Pancreas (tissue), 10 donors: Measurements from ENCODE around the gene UBE2L3. TPM values are rescaled to one million over a fixed set of nuclear protein-coding genes. Genes with fewer than 3 reads are reported as not detected.
A peak's percentile ranks its signal among the peaks of the same experiment; 100 is the strongest.
"Not testable (repeated sequence)": the region's sequence is repeated elsewhere in the genome, so short reads cannot be mapped to it uniquely, and the experiment has no call there.

Experiments used
- ATAC-seq, 4 donors: fragments of 200-7000 bp; cut with Tn5 transposase; one replicate each; pipeline versions ENCODE4 v1.8.0 to v1.9.1; 2020; ENCODE audit warnings: mild to moderate bottlenecking in 4 of 4, moderate library complexity in 4 of 4
- DNase-seq, 6 donors: peaks; one replicate each; pipeline ENCODE4 v3.0.0-alpha.2; 2020
- FAIRE-seq: peaks from 2 replicates; lab custom pipeline; 2012; peaks lifted over from hg19 to GRCh38; lab: Jason Lieb, UNC
- H3K27ac ChIP-seq, 4 donors: fragments of 200-600 bp; sonication (generic); 1 replicate in 3 of 4; 2 replicates in 1 of 4; pipeline versions ENCODE4 v1.5.0 to v1.8.0; 2020
- H3K27me3 ChIP-seq, 4 donors: fragments of 200-600 bp; one replicate each; pipeline ENCODE4 v1.8.0; 2021
- H3K36me3 ChIP-seq, 3 donors: fragments of 200-600 bp; sonication (generic) in 1 of 3; one replicate each; pipeline versions ENCODE4 v1.5.0 to v1.8.0; 2020 to 2021
- H3K4me1 ChIP-seq, 3 donors: fragments of 200-600 bp; one replicate each; pipeline ENCODE4 v1.8.0; 2021
- H3K4me3 ChIP-seq, 4 donors: fragments of 200-600 bp; sonication (generic) in 2 of 4; one replicate each; pipeline versions ENCODE4 v1.5.0 to v1.8.0; 2020 to 2021
- H3K9me3 ChIP-seq, 4 donors: fragments of 200-600 bp; one replicate each; pipeline ENCODE4 v1.8.0; 2021
- CTCF ChIP-seq, 4 donors: fragments of 200-600 bp; sonication (generic) in 3 of 4; IDR thresholded peaks; one replicate each; pipeline versions ENCODE4 v1.5.0 to v1.8.0; 2021; ENCODE audit warnings: antibody characterized with exemption in 4 of 4
- WGBS, 2 donors: extraction: QIAGEN DNeasy Blood & Tissue Kit; methylation state at CpG; one replicate each; pipeline ENCODE4 v1.1.7; 2013; 5-methylcytosine and 5-hydroxymethylcytosine counted together
- intact Hi-C, 3 donors: fragments of 100-400 bp; cut with DNase I; formaldehyde crosslinking; loops; one replicate each; pipeline versions ENCODE4 v1.11.1 to v1.14.2; 2022
- polyA plus RNA-seq, 2 donors: library from polyadenylated mRNA; stranded (reverse); fragments of 200-250 nt; gene quantifications; one replicate each; pipeline ENCODE4 v1.2.3, GENCODE V29; 2013
- total RNA-seq, 6 donors: library from RNA; stranded (reverse); fragmentation: NEBNext Ultra II Directional in 4 of 6; extraction: Animal tissue kit (Norgen Biotek cat#: 25700) in 4 of 6; gene quantifications; one replicate each; pipeline versions ENCODE4 v1.2.1 to v1.2.4, GENCODE V29; 2021 to 2023
- donor health status: healthy with polysubstance abuse.
- donor health status: DM: no; HTN: no; CAD: no; lungs with moderate emphysema.
- donor health status: DM: no; HTN: no; CAD: no.
- donor health status: control.
- donor health status: control.
- donor health status: Bipolar disorder and iron deficiency.
- donor health status: DM: yes; HTN: yes; CAD: no.
- donor health status: DM: no; HTN: no; CAD: no.
- donor health status: DM: no; HTN: no; CAD: no.
- donor health status: DM: yes; HTN: yes; CAD: no.

The UBE2L3 gene
- total and polyA plus RNA-seq, 8 donors, result 10.9 to 24.5 (median 16.2) TPM

- DNase-seq (no peak), FAIRE-seq (no peak), ATAC-seq (no peak)
- H3K4me3 ChIP-seq, result no peak overlapping the region
- H3K4me1 ChIP-seq, result no peaks in the 10 kb centered on the region
- H3K9me3 ChIP-seq, result no peaks in the 10 kb centered on the region
- no peaks in the 10 kb centered on the region for H3K27me3 ChIP-seq
- WGBS, 2 donors, result 96 to 99% methylated on average over 7 of the region's 7 CpGs
- intact Hi-C loops, result no loop called here
- no peak for TF ChIP-seq CTCF (IDR thresholded peaks at IDR 0.05)
- no peak overlapping the region for H3K27ac ChIP-seq
- H3K36me3 ChIP-seq, result no peaks in the 10 kb centered on the region
Measured at GRCh38 chr22:21605887-21606564, 38.5 kb downstream of the UBE2L3 start.

GRCh38 chr22:21606775-21607174 is 39.3 kb downstream of the UBE2L3 start:
- ATAC-seq (peak in 1 of 4 donors; percentile 8), DNase-seq (no peak)

GRCh38 chr22:21609556-21610157 is 42.1 kb downstream of the UBE2L3 start:
- not testable (repeated sequence) for H3K27me3 ChIP-seq, DNase-seq, H3K4me3 ChIP-seq, H3K27ac ChIP-seq, FAIRE-seq, H3K4me1 ChIP-seq, ATAC-seq, H3K9me3 ChIP-seq
- peaks cover 0 to 11% (median 5%) of the 10 kb centered on the region in 3 donors for H3K36me3 ChIP-seq
- intact Hi-C loops, result loop anchor here in 1 of 3 donors (5.0 kb wide), 1 partner anchor 32 kb away; no protein-coding TSS in a partner anchor
- WGBS, 2 donors, result 97% methylated on average over 11 of the region's 11 CpGs

More at GRCh38 chr22:21606775-21607174, 39.3 kb downstream of the UBE2L3 start:
- Histone ChIP-seq H3K4me1 (no peaks in the 10 kb centered on the region), H3K27ac (no peak overlapping the region), H3K4me3 (no peak overlapping the region), H3K9me3 (no peaks in the 10 kb centered on the region), H3K27me3 (no peaks in the 10 kb centered on the region), H3K36me3 (peaks cover 0 to 5% (median 5%) of the 10 kb centered on the region in 3 donors)
- intact Hi-C loops, result no loop called here
- 92% methylated on average over 8 of the region's 8 CpGs for WGBS, 2 donors
- FAIRE-seq, result no peak
- TF ChIP-seq CTCF (IDR thresholded peaks at IDR 0.05), result no peak

- intact Hi-C loops, result loop anchor here in 1 of 3 donors (5.0 kb wide), 1 partner anchor 34 kb away; no protein-coding TSS in a partner anchor
- Histone ChIP-seq H3K4me3 (no peak overlapping the region), H3K27me3 (no peaks in the 10 kb centered on the region), H3K27ac (no peak overlapping the region), H3K36me3 (peaks cover 0 to 11% (median 5%) of the 10 kb centered on the region in 3 donors), H3K9me3 (no peaks in the 10 kb centered on the region), H3K4me1 (peaks cover 0 to 10% (median 5%) of the 10 kb centered on the region in 3 donors)
- no peak for TF ChIP-seq CTCF (IDR thresholded peaks at IDR 0.05)
- DNase-seq (peak in 1 of 6 donors; percentile 10), ATAC-seq (no peak), FAIRE-seq (no peak)
- WGBS, 2 donors, result 90% methylated on average over 4 of the region's 4 CpGs
Measured at GRCh38 chr22:21611210-21611977, 43.9 kb downstream of the UBE2L3 start.

GRCh38 chr22:21612858-21613257 is 45.3 kb downstream of the UBE2L3 start:
- intact Hi-C loops, result loop anchor here in 1 of 3 donors (5.0 kb wide), 1 partner anchor 36 kb away; no protein-coding TSS in a partner anchor
- ATAC-seq (peak in 1 of 4 donors; percentile 20), FAIRE-seq (no peak), DNase-seq (no peak)
- Histone ChIP-seq H3K27ac (no peak overlapping the region), H3K4me3 (no peak overlapping the region), H3K9me3 (no peaks in the 10 kb centered on the region), H3K27me3 (no peaks in the 10 kb centered on the region), H3K36me3 (peaks cover 0 to 11% (median 5%) of the 10 kb centered on the region in 3 donors), H3K4me1 (peaks cover 0 to 10% (median 5%) of the 10 kb centered on the region in 3 donors)
- WGBS, 2 donors, result 85 to 86% methylated on average over 7 of the region's 7 CpGs
- TF ChIP-seq CTCF (IDR thresholded peaks at IDR 0.05), result no peak
